ENCODE measurements around the gene OBI1. TPM values are rescaled to one million over a fixed set of nuclear protein-coding genes. Genes with fewer than 3 reads are reported as not detected.

The OBI1 gene
- total and polyA plus RNA-seq, 3 donors from 2014 or later, result 14.8 to 27.9 (median 26.8) TPM

GRCh38 chr13:78674638-78675037 lies 15.7 kb upstream of the OBI1 start:
- intact Hi-C loops (cut with DNase I; ENCODE audit: low total_unique reads), result no loop called here
- TF ChIP-seq CTCF (IDR thresholded peaks at IDR 0.05) (no peak), POLR2A (IDR thresholded peaks at IDR 0.05) (no peak)
- no peaks in the 10 kb centered on the region for H3K9me3 ChIP-seq
- WGBS, 2 donors, result 24 to 47% methylated on average over 1 of the region's 1 CpG
- H3K36me3 ChIP-seq (ENCODE audit: low read depth, missing control alignments), result no peaks in the 10 kb centered on the region
- no peaks in the 10 kb centered on the region for H3K4me1 ChIP-seq
- no peak overlapping the region for H3K4me3 ChIP-seq
- no peaks in the 10 kb centered on the region for H3K27me3 ChIP-seq
- DNase-seq, result no peak
- H3K27ac ChIP-seq, result no peak overlapping the region

GRCh38 chr13:78662467-78662866 lies 3.5 kb upstream of the OBI1 start:
- intact Hi-C loops (cut with DNase I; ENCODE audit: low total_unique reads), result no loop called here
- no peak for DNase-seq
- H3K27ac ChIP-seq, result no peak overlapping the region

GRCh38 chr13:78660495-78660857 lies 1.5 kb upstream of the OBI1 start:
- TF ChIP-seq CTCF (IDR thresholded peaks at IDR 0.05), result no peak
- no peak for TF ChIP-seq POLR2A (IDR thresholded peaks at IDR 0.05)
- Histone ChIP-seq H3K27me3 (no peaks in the 10 kb centered on the region), H3K27ac (no peak overlapping the region), H3K9me3 (no peaks in the 10 kb centered on the region), H3K36me3 (ENCODE audit: low read depth, missing control alignments) (no peaks in the 10 kb centered on the region), H3K4me1 (peaks cover 14% of the 10 kb centered on the region), H3K4me3 (peak overlapping the region in 1 of 2 donors; percentile 78)
- DNase-seq, result no peak
- intact Hi-C loops (cut with DNase I; ENCODE audit: low total_unique reads), result no loop called here
- 40 to 66% methylated on average over 4 of the region's 4 CpGs for WGBS, 2 donors

More at GRCh38 chr13:78662467-78662866, 3.5 kb upstream of the OBI1 start:
- Histone ChIP-seq H3K4me1 (peaks cover 7% of the 10 kb centered on the region), H3K27me3 (no peaks in the 10 kb centered on the region), H3K36me3 (ENCODE audit: low read depth, missing control alignments) (no peaks in the 10 kb centered on the region), H3K9me3 (no peaks in the 10 kb centered on the region), H3K4me3 (no peak overlapping the region)
- 91 to 94% methylated on average over 2 of the region's 2 CpGs for WGBS, 2 donors
- TF ChIP-seq POLR2A (IDR thresholded peaks at IDR 0.05) (no peak), CTCF (IDR thresholded peaks at IDR 0.05) (no peak)

- no peaks in the 10 kb centered on the region for H3K9me3 ChIP-seq
- no peak for TF ChIP-seq POLR2A (IDR thresholded peaks at IDR 0.05)
- TF ChIP-seq CTCF (IDR thresholded peaks at IDR 0.05), result no peak
- H3K4me3 ChIP-seq, result peak overlapping the region; percentile 78 to 80
- WGBS, 2 donors, result 14 to 18% methylated on average over 20 of the region's 20 CpGs
- peaks cover 14% of the 10 kb centered on the region for H3K4me1 ChIP-seq
- no peak overlapping the region for H3K27ac ChIP-seq
- intact Hi-C loops (cut with DNase I; ENCODE audit: low total_unique reads), result no loop called here
- no peaks in the 10 kb centered on the region for H3K36me3 ChIP-seq (ENCODE audit: low read depth, missing control alignments)
- peak; percentile 45 for DNase-seq
- H3K27me3 ChIP-seq, result no peaks in the 10 kb centered on the region
Measured at GRCh38 chr13:78659732-78660494, 958 bp upstream of the OBI1 start.

- 0% methylated on average over 8 of the region's 8 CpGs for WGBS, 2 donors
- Histone ChIP-seq H3K27ac (peak overlapping the region in 1 of 2 donors; percentile 82), H3K4me1 (peaks cover 14% of the 10 kb centered on the region), H3K27me3 (no peaks in the 10 kb centered on the region), H3K4me3 (peak overlapping the region; percentile 78 to 80), H3K36me3 (ENCODE audit: low read depth, missing control alignments) (no peaks in the 10 kb centered on the region), H3K9me3 (no peaks in the 10 kb centered on the region)
- TF ChIP-seq POLR2A (IDR thresholded peaks at IDR 0.05) (no peak), CTCF (IDR thresholded peaks at IDR 0.05) (no peak)
- DNase-seq, result no peak
- intact Hi-C loops (cut with DNase I; ENCODE audit: low total_unique reads), result no loop called here
Measured at GRCh38 chr13:78659450-78659730, 435 bp upstream of the OBI1 start.
